Osteoblast (primary cell): ENCODE results near the gene AGBL1. TPM values are rescaled to one million over a fixed set of nuclear protein-coding genes. Genes with fewer than 3 reads are reported as not detected.

Experiments used
- DNase-seq: peaks from one replicate; pipeline ENCODE4 v3.0.0; 2011; ENCODE audit warnings: low spot score, mixed read lengths; ENCODE audit not compliant: insufficient read length; ENCODE audit errors: missing footprints
- H2AFZ ChIP-seq: 2 replicates; pipeline ENCODE4 v1.6.0; 2011; ENCODE audit warnings: mild to moderate bottlenecking, low read length
- H3K27ac ChIP-seq: 2 replicates; pipeline ENCODE4 v1.5.1; 2011; ENCODE audit warnings: mild to moderate bottlenecking, low read depth, low read length, moderate library complexity
- H3K27me3 ChIP-seq: 2 replicates; pipeline ENCODE4 v1.6.0; 2012; ENCODE audit warnings: mild to moderate bottlenecking, control low read depth, inconsistent platforms, low read length, moderate library complexity; ENCODE audit not compliant: insufficient read depth
- H3K36me3 ChIP-seq: 2 replicates; pipeline ENCODE4 v1.5.1; 2011; ENCODE audit warnings: mild to moderate bottlenecking, low read length, control low read depth, moderate library complexity; ENCODE audit not compliant: insufficient read depth
- H3K4me1 ChIP-seq: 2 replicates; pipeline ENCODE4 v1.5.1; 2011; ENCODE audit warnings: mild to moderate bottlenecking, low read length, control low read depth, moderate library complexity; ENCODE audit not compliant: insufficient read depth
- H3K4me2 ChIP-seq: 2 replicates; pipeline ENCODE4 v1.6.0; 2011; ENCODE audit warnings: mild to moderate bottlenecking, low read length; ENCODE audit not compliant: insufficient read depth
- H3K4me3 ChIP-seq: fragments of 200-600 bp; sonication (generic); 3 replicates; pipeline ENCODE4 v1.5.1; 2012; ENCODE audit warnings: mild to moderate bottlenecking, low read length, inconsistent platforms; ENCODE audit not compliant: insufficient read depth
- H3K79me2 ChIP-seq: 2 replicates; pipeline ENCODE4 v1.6.0; 2012; ENCODE audit warnings: mild to moderate bottlenecking, low read length, control low read depth, inconsistent platforms; ENCODE audit not compliant: insufficient read depth
- H3K9me3 ChIP-seq: 2 replicates; pipeline ENCODE4 v1.5.1; 2011; ENCODE audit warnings: low read depth, low read length, control low read depth
- H4K20me1 ChIP-seq: 2 replicates; pipeline ENCODE4 v1.6.0; 2012; ENCODE audit warnings: mild to moderate bottlenecking, low read length, control low read depth; ENCODE audit not compliant: insufficient read depth
- total RNA-seq: library from RNA; depleted of rRNA; stranded (reverse); fragments of >200 nt; gene quantifications from 2 replicates; pipeline ENCODE4 v1.2.3, GENCODE V29; 2012
- TF ChIP-seq, protein P1 (sequence below): IDR thresholded peaks from 2 replicates; pipeline ENCODE4 v1.5.1; 2011; ENCODE audit warnings: mild to moderate bottlenecking, low read depth, low read length, moderate library complexity; ENCODE audit errors: extremely low read depth

The AGBL1 gene
- total RNA-seq, 1 donor: not detected

DNA sequence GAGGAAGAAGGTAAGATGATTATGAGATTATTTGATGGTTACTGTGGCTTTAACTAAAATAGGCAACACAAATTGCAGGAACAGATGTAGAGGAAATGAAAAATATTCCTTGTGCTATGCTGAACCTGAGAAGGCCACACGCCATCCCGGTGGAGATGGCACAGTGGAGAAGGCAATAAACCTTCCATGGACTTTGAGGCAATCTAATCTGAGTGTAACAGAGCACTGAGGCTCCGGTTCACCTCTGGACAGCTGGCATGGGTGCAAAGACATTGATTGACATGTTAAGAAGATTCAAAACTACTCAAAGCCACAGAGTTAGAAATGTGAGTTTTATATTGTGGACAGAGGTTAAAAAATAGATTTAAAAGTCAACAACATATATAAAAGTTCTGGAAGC, 535.7 kb downstream of the AGBL1 start:
- H4K20me1 ChIP-seq: no peaks in the 10 kb centered on the region
- H3K4me1 ChIP-seq: no peaks in the 10 kb centered on the region
- TF ChIP-seq, protein P1, sequence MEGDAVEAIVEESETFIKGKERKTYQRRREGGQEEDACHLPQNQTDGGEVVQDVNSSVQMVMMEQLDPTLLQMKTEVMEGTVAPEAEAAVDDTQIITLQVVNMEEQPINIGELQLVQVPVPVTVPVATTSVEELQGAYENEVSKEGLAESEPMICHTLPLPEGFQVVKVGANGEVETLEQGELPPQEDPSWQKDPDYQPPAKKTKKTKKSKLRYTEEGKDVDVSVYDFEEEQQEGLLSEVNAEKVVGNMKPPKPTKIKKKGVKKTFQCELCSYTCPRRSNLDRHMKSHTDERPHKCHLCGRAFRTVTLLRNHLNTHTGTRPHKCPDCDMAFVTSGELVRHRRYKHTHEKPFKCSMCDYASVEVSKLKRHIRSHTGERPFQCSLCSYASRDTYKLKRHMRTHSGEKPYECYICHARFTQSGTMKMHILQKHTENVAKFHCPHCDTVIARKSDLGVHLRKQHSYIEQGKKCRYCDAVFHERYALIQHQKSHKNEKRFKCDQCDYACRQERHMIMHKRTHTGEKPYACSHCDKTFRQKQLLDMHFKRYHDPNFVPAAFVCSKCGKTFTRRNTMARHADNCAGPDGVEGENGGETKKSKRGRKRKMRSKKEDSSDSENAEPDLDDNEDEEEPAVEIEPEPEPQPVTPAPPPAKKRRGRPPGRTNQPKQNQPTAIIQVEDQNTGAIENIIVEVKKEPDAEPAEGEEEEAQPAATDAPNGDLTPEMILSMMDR: no peak
- no peaks in the 10 kb centered on the region for H3K9me3 ChIP-seq
- no peak overlapping the region for H3K4me2 ChIP-seq
- no peak overlapping the region for H2AFZ ChIP-seq
- H3K36me3 ChIP-seq: no peaks in the 10 kb centered on the region
- H3K27ac ChIP-seq: no peak overlapping the region
- no peak overlapping the region for H3K4me3 ChIP-seq
- H3K27me3 ChIP-seq: no peaks in the 10 kb centered on the region
- DNase-seq: no peak
- H3K79me2 ChIP-seq: no peaks in the 10 kb centered on the region

DNA sequence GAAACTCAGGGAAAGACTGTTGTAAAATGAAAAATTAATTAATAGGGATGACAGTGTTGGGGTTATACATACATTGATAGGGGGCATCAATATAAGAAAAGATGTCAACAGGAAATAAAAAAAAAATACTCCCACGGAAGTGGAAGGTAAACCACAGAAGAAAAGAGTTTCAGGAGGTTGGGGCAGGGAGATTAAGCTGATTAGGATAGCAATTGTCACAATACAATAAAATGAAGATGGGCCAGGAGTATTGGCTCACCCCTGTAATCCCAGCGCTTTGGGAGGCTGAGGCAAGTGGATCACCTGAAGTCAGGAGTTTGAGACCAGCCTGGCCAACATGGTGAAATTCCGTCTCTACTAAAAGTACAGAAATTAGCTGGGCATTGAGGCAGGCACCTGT, 536.1 kb downstream of the AGBL1 start:
- H3K27me3 ChIP-seq: no peaks in the 10 kb centered on the region

DNA sequence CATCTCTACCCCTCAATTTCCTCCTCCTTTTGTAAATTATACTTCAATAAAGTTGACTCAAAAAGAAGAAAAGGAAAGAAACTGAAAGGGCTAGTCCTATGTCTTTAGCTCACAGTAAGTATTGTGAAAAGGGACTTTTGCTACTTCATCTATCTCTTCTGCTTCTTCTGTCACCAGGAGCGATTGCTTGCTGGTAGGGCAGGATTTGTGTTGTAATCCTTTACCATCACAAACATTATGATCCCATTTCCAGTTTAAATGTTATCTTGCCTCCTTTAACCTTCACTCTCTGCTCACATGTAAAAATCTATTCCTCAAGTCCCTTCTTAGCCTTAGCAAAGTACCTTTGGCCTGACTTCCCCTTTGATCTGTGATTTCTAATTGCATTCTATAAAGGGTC, 537.1 kb downstream of the AGBL1 start:
- Histone ChIP-seq H3K79me2 (no peaks in the 10 kb centered on the region), H3K9me3 (no peaks in the 10 kb centered on the region), H3K27ac (no peak overlapping the region), H4K20me1 (no peaks in the 10 kb centered on the region), H3K4me2 (no peak overlapping the region), H3K4me3 (no peak overlapping the region), H3K27me3 (no peaks in the 10 kb centered on the region), H3K4me1 (no peaks in the 10 kb centered on the region), H2AFZ (no peak overlapping the region), H3K36me3 (no peaks in the 10 kb centered on the region)
- TF ChIP-seq, protein P1: no peak
- peak; percentile 22 for DNase-seq

More for the DNA sequence above, 536.1 kb downstream of the AGBL1 start:
- Histone ChIP-seq H3K9me3 (no peaks in the 10 kb centered on the region), H3K27ac (no peak overlapping the region), H3K4me1 (no peaks in the 10 kb centered on the region), H3K79me2 (no peaks in the 10 kb centered on the region), H3K36me3 (no peaks in the 10 kb centered on the region), H3K4me3 (no peak overlapping the region), H2AFZ (no peak overlapping the region), H4K20me1 (no peaks in the 10 kb centered on the region), H3K4me2 (no peak overlapping the region)
- TF ChIP-seq, protein P1: no peak
- no peak for DNase-seq

DNA sequence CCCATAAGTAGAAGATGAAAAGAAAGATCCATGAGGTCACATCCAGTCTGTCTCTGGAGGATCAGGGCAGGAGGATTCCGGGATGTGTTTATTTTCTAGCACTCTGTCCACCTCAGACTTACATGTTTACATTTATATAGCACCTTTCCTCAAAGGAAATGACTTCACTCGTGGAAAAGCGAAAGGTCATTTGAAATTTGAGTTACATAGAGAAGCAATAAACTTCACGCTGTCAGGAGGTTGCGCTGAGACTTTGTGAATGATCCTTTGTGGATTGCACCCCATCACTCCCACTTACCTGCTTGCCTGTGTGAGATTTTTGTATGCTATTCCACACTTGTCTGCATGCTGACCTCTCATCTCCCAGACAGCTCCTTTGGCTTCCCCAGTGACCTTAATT, 540.5 kb downstream of the AGBL1 start:
- no peaks in the 10 kb centered on the region for H3K36me3 ChIP-seq
- DNase-seq: no peak
- H3K79me2 ChIP-seq: no peaks in the 10 kb centered on the region
- H3K9me3 ChIP-seq: no peaks in the 10 kb centered on the region
- no peak overlapping the region for H3K27ac ChIP-seq
- H2AFZ ChIP-seq: no peak overlapping the region
- H3K4me1 ChIP-seq: peaks cover 11% of the 10 kb centered on the region
- no peak overlapping the region for H3K4me3 ChIP-seq
- TF ChIP-seq, protein P1: no peak
- no peaks in the 10 kb centered on the region for H3K27me3 ChIP-seq
- no peak overlapping the region for H3K4me2 ChIP-seq
- no peaks in the 10 kb centered on the region for H4K20me1 ChIP-seq
